ENCODE data around the gene CLPTM1. TPM values are rescaled to one million over a fixed set of nuclear protein-coding genes. Genes with fewer than 3 reads are reported as not detected.

Gene CLPTM1
- total RNA-seq, 1 experiment from 2014 or later = 44.9 TPM

- no peaks in the 10 kb centered on the region for H3K9me2 ChIP-seq (replicated peaks; ENCODE audit: low read length)
- H2AFZ ChIP-seq (ENCODE audit: low read length) = no peak overlapping the region
- H3K9me3 ChIP-seq (ENCODE audit: low read length) = no peaks in the 10 kb centered on the region
- H3K79me2 ChIP-seq (ENCODE audit: low read length) = no peaks in the 10 kb centered on the region
- H3K4me2 ChIP-seq (ENCODE audit: low read length) = no peak overlapping the region
- DNase-seq (no peak), ATAC-seq (no peak)
- H4K20me1 ChIP-seq (ENCODE audit: low read length) = no peaks in the 10 kb centered on the region
- H3K27ac ChIP-seq (ENCODE audit: low read length) = no peak overlapping the region
- no peak overlapping the region for H3K9ac ChIP-seq (ENCODE audit: low read length)
- BruUV-seq (replicated peaks) = no TSS peak
- no peaks in the 10 kb centered on the region for H3F3A ChIP-seq (ENCODE audit: low read length, unreplicated experiment)
- ChIA-PET POLR2A (ENCODE audit: unreplicated experiment) (no interaction called here), CTCF (no interaction called here)
- H3K4me1 ChIP-seq (ENCODE audit: insufficient read depth, low read length) = no peaks in the 10 kb centered on the region
- TF ChIP-seq EZH2phosphoT487 (IDR thresholded peaks at IDR 0.05; ENCODE audit: borderline replicate concordance, low read length) (no peak), EZH2 (IDR thresholded peaks at IDR 0.05; ENCODE audit: low read length, unreplicated experiment) (no peak), CTCF (conservative IDR thresholded peaks at IDR 0.05; ENCODE audit: low read depth, low read length) (no peak)
- H3K27me3 ChIP-seq (ENCODE audit: low read length) = no peaks in the 10 kb centered on the region
- no peak overlapping the region for H3K4me3 ChIP-seq (ENCODE audit: low read length)
- no peaks in the 10 kb centered on the region for H3K36me3 ChIP-seq (ENCODE audit: low read depth, low read length)
- intact Hi-C loops (cut with micrococcal nuclease) = no loop called here
These were observed 15.5 kb upstream of the CLPTM1 start for GRCh38 chr19:44939668-44940067.

GRCh38 chr19:44942067-44942571, 13.1 kb upstream of the CLPTM1 start, which contains the start of gene APOC4:
TSS of gene APOC4 (plus strand) at chr19:44942237. CDS start at chr19:44942278, 41 bp downstream.
- BruUV-seq (replicated peaks) = no TSS peak
- Histone ChIP-seq H3K9ac (ENCODE audit: low read length) (no peak within 1 kb of the TSS), H3K36me3 (ENCODE audit: low read depth, low read length) (no peaks in the 10 kb centered on the region), H3K79me2 (ENCODE audit: low read length) (no peaks in the 10 kb centered on the region), H4K20me1 (ENCODE audit: low read length) (no peaks in the 10 kb centered on the region), H3K9me3 (ENCODE audit: low read length) (no peaks in the 10 kb centered on the region), H3F3A (ENCODE audit: low read length, unreplicated experiment) (no peaks in the 10 kb centered on the region), H3K27me3 (ENCODE audit: low read length) (no peaks in the 10 kb centered on the region), H2AFZ (ENCODE audit: low read length) (no peak within 1 kb of the TSS), H3K4me2 (ENCODE audit: low read length) (no peak within 1 kb of the TSS), H3K9me2 (replicated peaks; ENCODE audit: low read length) (no peaks in the 10 kb centered on the region), H3K27ac (ENCODE audit: low read length) (no peak within 1 kb of the TSS), H3K4me1 (ENCODE audit: insufficient read depth, low read length) (no peaks in the 10 kb centered on the region), H3K4me3 (ENCODE audit: low read length) (no peak within 1 kb of the TSS)
- ATAC-seq (no peak), DNase-seq (no peak)
- intact Hi-C loops (cut with micrococcal nuclease) = no loop called here
- TF ChIP-seq CTCF (conservative IDR thresholded peaks at IDR 0.05; ENCODE audit: low read depth, low read length) = no peak
- no peak for TF ChIP-seq EZH2 (IDR thresholded peaks at IDR 0.05; ENCODE audit: low read length, unreplicated experiment)
- TF ChIP-seq EZH2phosphoT487 (IDR thresholded peaks at IDR 0.05; ENCODE audit: borderline replicate concordance, low read length) = no peak
- ChIA-PET CTCF (no interaction called here), POLR2A (ENCODE audit: unreplicated experiment) (no interaction called here)

- no peaks in the 10 kb centered on the region for H3K36me3 ChIP-seq (ENCODE audit: low read depth, low read length)
- POLR2A ChIA-PET (ENCODE audit: unreplicated experiment) = no interaction called here
- no peak for DNase-seq
- H3K9ac ChIP-seq (ENCODE audit: low read length) = no peak overlapping the region
- no peaks in the 10 kb centered on the region for H3K27me3 ChIP-seq (ENCODE audit: low read length)
- no TSS peak for BruUV-seq (replicated peaks)
- no peak overlapping the region for H3K4me2 ChIP-seq (ENCODE audit: low read length)
- H3K9me2 ChIP-seq (replicated peaks; ENCODE audit: low read length) = no peaks in the 10 kb centered on the region
- H4K20me1 ChIP-seq (ENCODE audit: low read length) = no peaks in the 10 kb centered on the region
- H2AFZ ChIP-seq (ENCODE audit: low read length) = no peak overlapping the region
- no peak overlapping the region for H3K4me3 ChIP-seq (ENCODE audit: low read length)
- TF ChIP-seq EZH2phosphoT487 (IDR thresholded peaks at IDR 0.05; ENCODE audit: borderline replicate concordance, low read length) (no peak), CTCF (conservative IDR thresholded peaks at IDR 0.05; ENCODE audit: low read depth, low read length) (no peak), EZH2 (IDR thresholded peaks at IDR 0.05; ENCODE audit: low read length, unreplicated experiment) (no peak)
- H3K79me2 ChIP-seq (ENCODE audit: low read length) = no peaks in the 10 kb centered on the region
- intact Hi-C loops (cut with micrococcal nuclease) = no loop called here
- H3K27ac ChIP-seq (ENCODE audit: low read length) = no peak overlapping the region
- no peaks in the 10 kb centered on the region for H3K4me1 ChIP-seq (ENCODE audit: insufficient read depth, low read length)
- CTCF ChIA-PET = no interaction called here
- no peaks in the 10 kb centered on the region for H3F3A ChIP-seq (ENCODE audit: low read length, unreplicated experiment)
- ATAC-seq = no peak
- no peaks in the 10 kb centered on the region for H3K9me3 ChIP-seq (ENCODE audit: low read length)
These were observed 11.4 kb upstream of the CLPTM1 start for GRCh38 chr19:44943801-44944249.

Data from PC-3 (cell line).